ENCODE data around the gene RPP25L. TPM values are rescaled to one million over a fixed set of nuclear protein-coding genes. Genes with fewer than 3 reads are reported as not detected.
A peak's percentile ranks its signal among the peaks of the same experiment; 100 is the strongest.

RPP25L gene
- polyA plus RNA-seq, 1 of the 3 experiments (the other 2 are of a cell fraction) = 47.6 TPM

DNA sequence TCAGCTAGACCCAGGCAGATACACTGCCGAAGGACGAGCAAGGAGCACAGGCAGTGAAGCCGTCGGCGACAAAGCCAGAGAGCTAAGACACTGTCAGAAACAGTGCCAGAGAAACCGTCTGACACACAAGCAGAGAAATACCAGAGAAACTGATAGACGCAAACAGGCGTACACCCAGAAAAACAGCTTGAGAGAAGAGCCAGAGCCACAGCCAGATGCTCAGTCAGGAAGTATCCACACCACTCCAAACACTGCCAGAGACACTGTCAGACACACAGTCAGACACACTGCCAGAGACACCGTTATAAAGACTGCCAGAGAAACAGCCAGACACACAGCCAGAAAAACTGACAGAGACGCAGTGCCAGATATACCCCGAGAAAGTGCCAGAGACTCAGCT is 41.5 kb downstream of the RPP25L start:
- Histone ChIP-seq H3K4me1 (ENCODE audit: control insufficient read depth in 1 of 2, insufficient read depth in 2 of 2, low read depth in 1 of 2, low read length in 1 of 2) (peaks cover 0 to 98% of the 10 kb centered on the region in 2 experiments; a peak in 2 of 4 replicates), H3K9ac (no peak overlapping the region), H3F3A (replicated peaks; ENCODE audit: insufficient read depth) (no peaks in the 10 kb centered on the region), H3K9me2 (no peaks in the 10 kb centered on the region), H4K20me1 (ENCODE audit: insufficient read depth) (no peaks in the 10 kb centered on the region), H3K4me2 (no peak overlapping the region), H3K27me3 (ENCODE audit: insufficient read depth) (no peaks in the 10 kb centered on the region; the same call in 1 of the 2 replicates), H3K4me3 (ENCODE audit: low read depth in 2 of 2, low read length in 1 of 2) (no peak overlapping the region), H3K36me3 (replicated peaks in 1 of 2; ENCODE audit: control insufficient read depth in 1 of 2, insufficient read depth in 2 of 2, low read length in 1 of 2) (no peaks in the 10 kb centered on the region), H3K79me2 (ENCODE audit: insufficient read depth) (no peaks in the 10 kb centered on the region), H2AFZ (ENCODE audit: low read depth) (no peak overlapping the region), H3K27ac (ENCODE audit: low read depth in 2 of 2, low read length in 1 of 2) (peak overlapping the region in 1 of 2 experiments; percentile 94; a peak in 2 of 4 replicates), H3K9me3 (no peaks in the 10 kb centered on the region)
- peak; percentile 78 for DNase-seq
- POLR2A ChIA-PET = interaction anchor here (0.6 to 2.0 kb wide), 8 partner anchors 10 to 501 kb away, joined by 3 to 6 read pairs (median 3); partner anchors contain the start of gene CNTFR
- peak; percentile 65; the same call in 1 of the 2 replicates for TF ChIP-seq RCOR1 (IDR thresholded peaks at IDR 0.05; ENCODE audit: low read length)
- peak; percentile 24 for TF ChIP-seq CHD2 (IDR thresholded peaks at IDR 0.05; ENCODE audit: low read length, partially characterized antibody)
- TF ChIP-seq, protein P1, sequence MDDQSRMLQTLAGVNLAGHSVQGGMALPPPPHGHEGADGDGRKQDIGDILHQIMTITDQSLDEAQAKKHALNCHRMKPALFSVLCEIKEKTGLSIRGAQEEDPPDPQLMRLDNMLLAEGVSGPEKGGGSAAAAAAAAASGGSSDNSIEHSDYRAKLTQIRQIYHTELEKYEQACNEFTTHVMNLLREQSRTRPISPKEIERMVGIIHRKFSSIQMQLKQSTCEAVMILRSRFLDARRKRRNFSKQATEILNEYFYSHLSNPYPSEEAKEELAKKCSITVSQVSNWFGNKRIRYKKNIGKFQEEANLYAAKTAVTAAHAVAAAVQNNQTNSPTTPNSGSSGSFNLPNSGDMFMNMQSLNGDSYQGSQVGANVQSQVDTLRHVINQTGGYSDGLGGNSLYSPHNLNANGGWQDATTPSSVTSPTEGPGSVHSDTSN (IDR thresholded peaks at IDR 0.05) = no peak
- TF ChIP-seq MXI1 (IDR thresholded peaks at IDR 0.05; ENCODE audit: low read depth, low read length) = peak; percentile 73; the same call in 1 of the 2 replicates
- 52% methylated on average over 11 of the region's 11 CpGs for WGBS (ENCODE audit: low lambda C conversion rate)
- CTCF ChIA-PET = interaction anchor here (0.7 to 5.9 kb wide), 13 partner anchors 8 to 167 kb away, joined by 3 to 59 read pairs (median 5); partner anchors contain the start of gene CNTFR

DNA sequence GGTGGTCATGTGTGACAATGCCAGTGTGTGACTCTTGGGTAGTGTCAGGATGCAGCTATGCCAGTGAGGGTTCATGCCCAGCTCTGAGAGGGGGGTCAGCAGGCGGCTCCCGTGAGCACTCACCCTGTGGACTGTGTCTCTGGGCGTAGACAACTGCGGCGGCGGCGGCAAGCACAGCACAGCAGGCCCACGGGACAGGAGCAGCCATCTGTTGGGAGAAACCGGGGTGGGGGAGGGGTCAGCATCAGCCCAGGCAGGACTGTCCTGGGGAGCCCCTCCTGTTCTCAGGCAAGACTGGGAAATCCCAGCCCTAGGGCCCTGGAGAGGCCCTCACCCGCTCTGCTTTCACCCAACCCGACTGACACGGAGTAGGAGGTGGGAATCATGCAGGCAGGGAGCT is 43.1 kb downstream of the RPP25L start:
- Histone ChIP-seq H3K27ac (ENCODE audit: low read depth in 2 of 2, low read length in 1 of 2) (peak overlapping the region in 1 of 2 experiments; percentile 94; a peak in 2 of 4 replicates), H3K4me2 (no peak overlapping the region), H3K9ac (no peak overlapping the region), H2AFZ (ENCODE audit: low read depth) (no peak overlapping the region), H3K36me3 (replicated peaks in 1 of 2; ENCODE audit: control insufficient read depth in 1 of 2, insufficient read depth in 2 of 2, low read length in 1 of 2) (no peaks in the 10 kb centered on the region), H3F3A (replicated peaks; ENCODE audit: insufficient read depth) (no peaks in the 10 kb centered on the region), H3K9me3 (no peaks in the 10 kb centered on the region), H4K20me1 (ENCODE audit: insufficient read depth) (no peaks in the 10 kb centered on the region), H3K9me2 (no peaks in the 10 kb centered on the region), H3K79me2 (ENCODE audit: insufficient read depth) (no peaks in the 10 kb centered on the region), H3K27me3 (ENCODE audit: insufficient read depth) (no peaks in the 10 kb centered on the region; the same call in 1 of the 2 replicates), H3K4me3 (ENCODE audit: low read depth in 2 of 2, low read length in 1 of 2) (no peak overlapping the region), H3K4me1 (ENCODE audit: control insufficient read depth in 1 of 2, insufficient read depth in 2 of 2, low read depth in 1 of 2, low read length in 1 of 2) (peaks cover 0 to 85% of the 10 kb centered on the region in 2 experiments; a peak in 2 of 4 replicates)
- CTCF ChIA-PET = interaction anchor here (1.0 to 5.9 kb wide), 7 partner anchors 9 to 69 kb away, joined by 3 to 59 read pairs (median 11); no protein-coding TSS in a partner anchor
- 45% methylated on average over 3 of the region's 12 CpGs for WGBS (ENCODE audit: low lambda C conversion rate)
- TF ChIP-seq CHD2 (IDR thresholded peaks at IDR 0.05; ENCODE audit: low read length, partially characterized antibody) (peak; percentile 61), RXRA (IDR thresholded peaks at IDR 0.05; ENCODE audit: borderline replicate concordance, low read depth) (no peak)
- DNase-seq = peak; percentile 73
- POLR2A ChIA-PET = no interaction called here

DNA sequence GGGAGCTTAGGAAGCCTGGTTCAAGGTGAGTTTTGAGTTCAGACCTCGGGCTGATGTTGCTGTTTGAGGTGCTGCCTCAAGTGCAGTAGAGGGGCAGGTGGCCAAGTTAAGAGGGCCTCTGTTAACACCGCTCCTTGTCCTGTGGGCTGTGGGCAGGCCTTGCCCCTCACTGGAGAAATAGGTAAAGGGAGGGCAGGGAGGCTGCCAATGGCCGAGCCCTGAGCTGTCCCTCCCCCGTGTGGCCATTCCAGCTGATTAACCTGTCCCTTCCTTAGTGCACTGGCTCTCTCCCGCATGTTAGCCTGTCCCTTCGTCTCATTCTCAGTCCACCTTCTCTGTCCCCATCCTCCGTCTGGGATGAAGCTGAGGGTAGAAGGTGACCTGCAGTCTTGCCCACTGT is 43.8 kb downstream of the RPP25L start:
- H2AFZ ChIP-seq (ENCODE audit: low read depth) = no peak overlapping the region
- TF ChIP-seq FOXJ3 (CRISPR knock-in tag; IDR thresholded peaks at IDR 0.05) (no peak), RAD21 (IDR thresholded peaks at IDR 0.05; ENCODE audit: low read length) (no peak), POLR2AphosphoS5 (IDR thresholded peaks at IDR 0.05; ENCODE audit: low read depth, low read length) (no peak), TEAD4 (IDR thresholded peaks at IDR 0.05; ENCODE audit: borderline replicate concordance, insufficient read depth) (no peak)
- TF ChIP-seq, protein P2, sequence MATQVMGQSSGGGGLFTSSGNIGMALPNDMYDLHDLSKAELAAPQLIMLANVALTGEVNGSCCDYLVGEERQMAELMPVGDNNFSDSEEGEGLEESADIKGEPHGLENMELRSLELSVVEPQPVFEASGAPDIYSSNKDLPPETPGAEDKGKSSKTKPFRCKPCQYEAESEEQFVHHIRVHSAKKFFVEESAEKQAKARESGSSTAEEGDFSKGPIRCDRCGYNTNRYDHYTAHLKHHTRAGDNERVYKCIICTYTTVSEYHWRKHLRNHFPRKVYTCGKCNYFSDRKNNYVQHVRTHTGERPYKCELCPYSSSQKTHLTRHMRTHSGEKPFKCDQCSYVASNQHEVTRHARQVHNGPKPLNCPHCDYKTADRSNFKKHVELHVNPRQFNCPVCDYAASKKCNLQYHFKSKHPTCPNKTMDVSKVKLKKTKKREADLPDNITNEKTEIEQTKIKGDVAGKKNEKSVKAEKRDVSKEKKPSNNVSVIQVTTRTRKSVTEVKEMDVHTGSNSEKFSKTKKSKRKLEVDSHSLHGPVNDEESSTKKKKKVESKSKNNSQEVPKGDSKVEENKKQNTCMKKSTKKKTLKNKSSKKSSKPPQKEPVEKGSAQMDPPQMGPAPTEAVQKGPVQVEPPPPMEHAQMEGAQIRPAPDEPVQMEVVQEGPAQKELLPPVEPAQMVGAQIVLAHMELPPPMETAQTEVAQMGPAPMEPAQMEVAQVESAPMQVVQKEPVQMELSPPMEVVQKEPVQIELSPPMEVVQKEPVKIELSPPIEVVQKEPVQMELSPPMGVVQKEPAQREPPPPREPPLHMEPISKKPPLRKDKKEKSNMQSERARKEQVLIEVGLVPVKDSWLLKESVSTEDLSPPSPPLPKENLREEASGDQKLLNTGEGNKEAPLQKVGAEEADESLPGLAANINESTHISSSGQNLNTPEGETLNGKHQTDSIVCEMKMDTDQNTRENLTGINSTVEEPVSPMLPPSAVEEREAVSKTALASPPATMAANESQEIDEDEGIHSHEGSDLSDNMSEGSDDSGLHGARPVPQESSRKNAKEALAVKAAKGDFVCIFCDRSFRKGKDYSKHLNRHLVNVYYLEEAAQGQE (IDR thresholded peaks at IDR 0.05; ENCODE audit: low read depth, low read length) = no peak
- H3K27me3 ChIP-seq (ENCODE audit: insufficient read depth) = no peaks in the 10 kb centered on the region; the same call in 1 of the 2 replicates
- H3K9me3 ChIP-seq = no peaks in the 10 kb centered on the region
- H3K4me1 ChIP-seq (ENCODE audit: control insufficient read depth in 1 of 2, insufficient read depth in 2 of 2, low read depth in 1 of 2, low read length in 1 of 2) = peaks cover 0 to 80% of the 10 kb centered on the region in 2 experiments; a peak in 2 of 4 replicates
- CTCF ChIA-PET = interaction anchor here (1.0 to 5.9 kb wide), 6 partner anchors 8 to 189 kb away, joined by 3 to 59 read pairs (median 7); no protein-coding TSS in a partner anchor
- H3K4me3 ChIP-seq (ENCODE audit: low read depth in 2 of 2, low read length in 1 of 2) = no peak overlapping the region
- no peaks in the 10 kb centered on the region for H3K9me2 ChIP-seq
- no peaks in the 10 kb centered on the region for H4K20me1 ChIP-seq (ENCODE audit: insufficient read depth)
- no peaks in the 10 kb centered on the region for H3K36me3 ChIP-seq (replicated peaks in 1 of 2; ENCODE audit: control insufficient read depth in 1 of 2, insufficient read depth in 2 of 2, low read length in 1 of 2)
- no peak overlapping the region for H3K4me2 ChIP-seq
- H3K9ac ChIP-seq = no peak overlapping the region
- H3F3A ChIP-seq (replicated peaks; ENCODE audit: insufficient read depth) = no peaks in the 10 kb centered on the region
- peak overlapping the region in 1 of 2 experiments; percentile 94; a peak in 1 of 4 replicates for H3K27ac ChIP-seq (ENCODE audit: low read depth in 2 of 2, low read length in 1 of 2)
- POLR2A ChIA-PET = no interaction called here
- 86% methylated on average over 7 of the region's 7 CpGs for WGBS (ENCODE audit: low lambda C conversion rate)
- no peaks in the 10 kb centered on the region for H3K79me2 ChIP-seq (ENCODE audit: insufficient read depth)
- no peak for DNase-seq
